CD4-positive, alpha-beta T cell treated with Interleukin-4 for 1 hour (primary cell): ENCODE results near the gene KDM1B.

Experiments
- DNase-seq, 2 donors: peaks; one replicate each; pipeline ENCODE4 v3.0.0-alpha.2; 2020 to 2022

Gene KDM1B

DNA sequence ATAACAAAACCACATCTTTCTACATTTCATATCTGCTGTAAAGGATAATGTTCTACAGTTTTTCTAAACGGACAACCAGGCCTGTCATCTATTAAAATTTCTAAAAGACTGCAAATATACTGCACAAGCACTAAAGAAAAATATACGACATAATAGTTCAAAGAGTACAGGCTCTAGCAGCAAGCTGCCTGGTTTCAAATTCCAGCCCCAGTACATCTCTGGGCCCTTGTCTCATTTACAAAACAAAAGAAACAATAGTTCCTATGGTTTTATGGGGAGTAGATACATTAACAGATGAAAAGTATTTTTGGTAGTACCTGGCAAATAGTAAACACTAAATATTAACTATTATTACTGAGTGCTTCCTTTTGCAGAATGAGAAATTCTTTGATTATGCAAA, 85.0 kb downstream of the KDM1B start:
- no peak for DNase-seq

DNA sequence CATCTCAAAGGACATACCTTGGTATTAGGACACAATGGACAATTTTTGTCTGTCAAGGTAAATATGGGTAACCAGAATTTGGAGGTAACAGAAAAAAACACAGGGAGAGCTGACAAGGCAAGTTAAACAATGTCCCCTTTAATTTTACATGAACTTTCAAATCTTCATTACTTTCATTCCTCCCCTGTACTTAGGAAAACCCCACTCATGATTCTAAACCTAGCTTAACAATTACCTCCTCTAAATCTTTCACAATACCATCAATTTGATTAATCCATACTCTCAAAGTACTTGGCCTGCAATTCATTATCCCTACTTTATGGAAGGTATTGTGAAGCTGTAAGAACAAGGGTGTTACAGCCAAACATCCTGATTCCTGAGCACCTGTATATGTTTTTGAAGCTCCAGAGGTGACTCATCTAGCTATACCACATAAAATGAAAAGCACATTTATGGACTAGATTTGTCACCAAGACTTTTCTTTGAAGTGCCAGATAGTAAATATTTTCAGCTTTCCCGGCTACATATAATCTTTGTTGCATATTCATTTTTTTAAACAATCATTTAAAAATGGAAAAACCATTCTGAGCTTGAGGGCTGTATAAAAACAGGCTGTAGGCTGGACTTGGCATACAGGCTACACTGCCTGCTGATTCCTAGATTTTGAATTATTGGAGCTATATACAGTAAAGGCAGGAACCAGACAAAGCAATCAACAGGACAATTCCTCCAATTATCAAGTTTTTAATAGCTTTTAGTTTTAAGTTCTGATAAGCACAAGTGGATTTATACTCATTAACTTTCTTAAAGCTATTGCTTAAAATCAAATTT, 86.2 kb downstream of the KDM1B start:
- DNase-seq: no peak

- DNase-seq: no peak
Observed at GRCh38 chr6:18242062-18242851, 87.0 kb downstream of the KDM1B start.

DNA sequence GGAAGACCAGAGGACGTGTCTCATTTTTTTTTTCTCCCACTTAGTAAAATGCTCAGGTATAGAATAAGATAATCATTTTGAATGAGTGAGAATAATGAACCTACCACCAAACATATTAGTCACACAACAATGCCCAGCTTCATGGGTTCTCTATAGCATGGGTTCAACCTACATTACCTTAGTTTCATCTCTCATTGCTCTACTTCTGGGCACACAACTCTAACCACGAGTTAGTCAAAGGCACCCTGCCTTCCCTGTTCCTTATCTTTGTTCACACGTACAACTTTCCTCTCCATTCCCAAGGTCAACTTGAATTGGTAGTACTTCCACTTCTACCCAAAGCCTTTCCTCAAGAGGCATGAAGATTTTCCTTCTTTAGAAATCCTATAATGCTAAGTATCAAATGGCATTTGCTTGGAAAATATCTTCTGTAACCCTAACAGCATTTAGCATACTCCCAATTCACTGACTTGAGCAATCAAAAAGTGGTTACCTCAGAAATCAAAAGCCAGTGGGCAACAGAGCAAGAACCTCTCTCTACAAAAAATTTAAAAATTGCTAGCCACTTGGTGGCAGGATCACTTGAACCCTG, 88.2 kb downstream of the KDM1B start:
- no peak for DNase-seq

DNA sequence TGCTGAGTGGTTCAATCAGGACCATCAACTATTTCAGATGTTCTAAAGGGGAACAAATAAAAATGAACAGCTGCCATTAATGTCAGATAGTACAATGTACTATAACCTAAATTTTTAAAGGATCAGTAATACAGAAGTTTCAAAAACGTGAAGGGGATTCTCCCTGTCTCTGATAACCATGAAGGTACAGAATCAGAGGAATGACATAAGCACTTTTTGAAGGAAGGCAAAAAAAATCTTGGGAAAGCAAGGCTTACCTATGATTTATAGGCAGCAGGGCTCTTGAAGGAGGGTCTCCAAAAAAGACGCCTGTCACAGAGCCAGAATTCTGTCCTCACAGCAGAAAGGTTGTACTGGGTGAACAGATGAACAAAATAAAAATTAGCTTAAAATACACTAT, 89.0 kb downstream of the KDM1B start:
- DNase-seq: no peak

DNA sequence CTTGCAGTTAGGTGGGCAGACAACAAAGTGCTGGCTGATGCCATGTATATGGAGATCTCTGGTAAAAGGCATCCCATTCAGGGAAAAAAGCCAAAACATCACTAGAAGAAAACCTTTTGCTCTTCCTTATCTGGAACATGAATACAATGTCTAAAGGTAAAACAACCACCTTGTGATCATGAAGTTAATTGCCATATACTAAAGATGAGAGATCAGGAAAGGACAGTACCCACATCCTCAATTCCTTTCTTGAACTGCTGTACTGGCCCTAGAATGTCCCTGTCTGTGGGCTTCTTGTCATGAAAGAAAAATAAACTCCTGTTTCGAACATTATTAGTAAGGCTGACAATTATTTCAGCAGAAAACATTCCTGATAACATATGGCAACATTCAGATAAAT, 89.9 kb downstream of the KDM1B start:
- DNase-seq: no peak

- peak in 1 of 2 donors; percentile 30 for DNase-seq
Observed at GRCh38 chr6:18245642-18246041, 90.4 kb downstream of the KDM1B start.

DNA sequence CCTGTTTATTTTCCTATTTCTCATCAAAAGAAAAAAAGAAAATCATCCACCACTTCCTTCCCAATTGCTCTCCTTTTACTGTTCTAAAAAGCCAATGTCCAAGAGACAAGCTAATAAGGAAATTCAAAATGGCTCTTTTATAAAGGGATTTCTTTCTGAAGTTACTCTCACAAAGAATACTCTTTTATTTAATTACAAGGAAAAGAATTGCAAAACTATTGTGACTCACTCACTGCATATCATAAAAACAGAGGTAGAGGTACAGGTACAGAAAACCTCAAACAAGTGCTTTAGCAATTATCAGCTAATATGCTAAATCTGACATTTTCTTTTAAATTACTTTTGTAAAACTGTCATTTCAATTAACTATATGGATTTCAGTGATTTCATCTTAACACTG, 91.0 kb downstream of the KDM1B start:
- DNase-seq: no peak

- no peak for DNase-seq
Observed at GRCh38 chr6:18247002-18247401, 91.8 kb downstream of the KDM1B start.

DNA sequence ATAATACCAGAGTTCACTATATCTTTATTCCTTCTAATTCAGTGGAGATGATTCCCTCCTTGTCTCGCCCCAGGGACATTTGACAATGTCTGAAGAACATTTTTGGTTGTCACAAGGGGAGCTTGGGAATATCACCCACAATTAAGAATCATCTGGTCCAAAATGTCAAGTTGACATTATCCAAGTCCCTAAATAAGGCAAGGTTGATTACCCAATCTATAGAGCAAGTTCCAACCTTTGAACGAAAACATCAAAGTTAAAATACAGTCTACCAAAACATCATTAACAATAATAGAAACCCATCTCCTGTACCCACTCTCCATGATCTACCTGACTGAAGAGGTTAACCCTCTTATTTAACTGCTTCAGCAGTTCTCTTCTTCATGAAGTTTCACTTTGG, 93.5 kb downstream of the KDM1B start:
- DNase-seq: no peak

DNA sequence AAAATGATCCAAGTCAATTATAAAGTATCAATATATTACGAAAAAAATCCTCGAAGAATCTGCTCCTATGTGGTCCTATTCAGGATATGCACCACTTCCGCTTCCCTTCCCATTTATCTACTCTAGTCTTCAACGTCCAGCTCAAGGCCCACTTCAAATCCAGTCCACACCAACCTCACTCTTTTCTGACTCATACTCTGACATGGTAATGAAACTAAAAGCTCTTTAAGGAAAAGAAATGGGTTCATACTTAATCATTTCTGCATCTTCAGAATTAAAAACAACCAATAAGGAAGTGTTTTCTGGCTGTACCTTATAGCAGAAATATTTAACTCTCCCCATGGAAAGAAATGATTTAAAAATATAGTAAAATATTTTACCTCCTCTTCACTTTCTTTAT, 94.0 kb downstream of the KDM1B start:
- DNase-seq: no peak

- no peak for DNase-seq
Observed at GRCh38 chr6:18253635-18254034, 98.4 kb downstream of the KDM1B start.

- DNase-seq: no peak
Observed at GRCh38 chr6:18254793-18255192, 99.6 kb downstream of the KDM1B start.

GRCh38 chr6:18259675-18260447, 104.6 kb downstream of the KDM1B start:
- DNase-seq: no peak

GRCh38 chr6:18260448-18261106, 105.4 kb downstream of the KDM1B start:
- peak in 1 of 2 donors; percentile 16 for DNase-seq

GRCh38 chr6:18261877-18262276, 106.7 kb downstream of the KDM1B start:
- DNase-seq: no peak

- peak; percentile 31 to 54 for DNase-seq
Observed at GRCh38 chr6:18262702-18263417, 107.6 kb downstream of the KDM1B start.

DNA sequence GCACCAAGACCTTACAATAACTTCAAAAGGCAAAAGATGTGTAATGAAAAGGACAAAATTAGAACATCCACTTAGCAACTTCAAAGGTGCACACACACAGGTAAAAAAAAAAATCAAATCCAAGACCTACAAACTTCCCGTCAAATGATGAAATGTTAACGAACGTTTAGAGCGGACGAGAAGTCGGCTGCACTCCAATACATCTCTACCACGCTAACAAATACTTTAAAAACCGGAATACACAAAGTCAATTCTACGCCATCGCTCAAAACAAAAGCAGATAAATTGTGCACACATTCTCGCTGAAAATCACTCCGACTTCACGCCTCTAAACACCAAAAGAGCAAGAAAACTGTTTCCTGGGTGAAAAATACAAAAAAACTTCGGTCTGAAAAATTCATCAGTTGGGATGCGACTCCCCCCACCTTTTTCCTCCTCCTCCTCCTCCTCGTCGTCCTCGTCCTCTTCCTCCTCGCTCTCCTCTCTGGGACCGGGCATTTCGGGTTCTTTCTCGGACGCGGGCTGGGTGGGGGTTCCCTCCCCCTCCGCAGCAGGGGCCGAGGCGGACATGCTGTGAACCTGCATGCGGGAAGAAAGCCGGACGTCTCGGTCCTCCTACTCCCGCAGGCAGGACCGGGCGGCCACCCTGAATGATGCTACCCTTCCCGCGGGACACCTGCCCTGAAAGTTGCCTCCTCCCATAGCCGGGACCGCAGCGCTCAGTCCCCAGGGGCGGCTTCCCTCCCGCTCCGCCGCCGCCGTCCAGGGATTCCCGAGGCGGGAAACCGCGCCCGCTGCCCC, 108.4 kb downstream of the KDM1B start:
- DNase-seq: peak in 1 of 2 donors; percentile 33

GRCh38 chr6:18264219-18264922, 109.1 kb downstream of the KDM1B start, which contains the start of gene DEK:
Gene DEK (minus strand): TSS chr6:18264530. CDS start chr6:18263987, 543 bp downstream.
- peak; percentile 81 to 85 for DNase-seq

DNA sequence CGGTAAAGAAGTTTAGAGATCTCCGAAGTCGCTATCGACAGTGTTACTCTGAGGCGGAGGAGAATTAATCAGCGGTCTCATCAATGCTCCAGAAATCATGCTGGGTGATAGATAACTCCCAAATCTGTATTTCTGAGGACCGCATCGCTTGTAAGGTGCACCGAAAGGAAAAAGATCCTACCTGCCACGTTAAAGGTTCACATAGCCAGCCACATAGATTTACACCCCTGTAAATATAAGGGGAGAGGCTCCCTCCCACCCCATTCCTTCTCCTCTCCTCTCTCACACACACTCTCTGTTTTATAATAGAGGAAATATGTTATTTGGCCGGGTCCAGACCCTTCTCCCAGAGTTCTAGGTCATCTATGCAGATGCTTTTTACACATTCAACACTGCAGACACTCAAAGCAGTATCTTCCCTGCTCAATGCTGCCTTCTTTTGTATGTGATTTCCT, 109.7 kb downstream of the KDM1B start:
- no peak for DNase-seq
